ENCODE data around the gene SOBP. TPM values are rescaled to one million over a fixed set of nuclear protein-coding genes. Genes with fewer than 3 reads are reported as not detected.

SOBP gene
- total RNA-seq, 2 donors from 2014 or later = 10.3 to 11.1 TPM

DNA sequence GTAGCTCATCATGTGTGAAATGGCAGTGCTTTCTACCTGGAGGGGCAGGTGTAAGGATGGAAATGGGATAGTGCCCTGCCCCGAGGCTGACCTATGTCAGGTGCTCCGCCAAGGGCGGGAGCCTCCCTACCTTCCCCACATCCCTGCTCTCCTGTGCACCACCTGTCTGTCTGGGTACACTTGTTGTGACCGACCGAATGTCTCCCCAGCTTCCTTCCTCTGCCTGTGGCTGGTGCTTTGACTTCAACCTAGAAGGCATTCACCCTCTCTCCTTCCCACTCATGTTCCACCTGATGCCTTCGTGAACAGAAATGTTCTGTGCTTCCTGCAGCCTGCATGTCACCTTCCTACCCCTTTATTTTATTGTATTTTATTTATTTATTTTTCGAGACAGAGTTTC is 219.4 kb downstream of the SOBP start:
- H3K27me3 ChIP-seq (replicated peaks; ENCODE audit: insufficient read depth) = no peaks in the 10 kb centered on the region
- H3K36me3 ChIP-seq = no peaks in the 10 kb centered on the region
- DNase-seq (ENCODE audit: low spot score) (no peak), ATAC-seq (ENCODE audit: insufficient number of reproducible peaks, low FRiP score, low read depth) (no peak)
- TF ChIP-seq, protein P1, sequence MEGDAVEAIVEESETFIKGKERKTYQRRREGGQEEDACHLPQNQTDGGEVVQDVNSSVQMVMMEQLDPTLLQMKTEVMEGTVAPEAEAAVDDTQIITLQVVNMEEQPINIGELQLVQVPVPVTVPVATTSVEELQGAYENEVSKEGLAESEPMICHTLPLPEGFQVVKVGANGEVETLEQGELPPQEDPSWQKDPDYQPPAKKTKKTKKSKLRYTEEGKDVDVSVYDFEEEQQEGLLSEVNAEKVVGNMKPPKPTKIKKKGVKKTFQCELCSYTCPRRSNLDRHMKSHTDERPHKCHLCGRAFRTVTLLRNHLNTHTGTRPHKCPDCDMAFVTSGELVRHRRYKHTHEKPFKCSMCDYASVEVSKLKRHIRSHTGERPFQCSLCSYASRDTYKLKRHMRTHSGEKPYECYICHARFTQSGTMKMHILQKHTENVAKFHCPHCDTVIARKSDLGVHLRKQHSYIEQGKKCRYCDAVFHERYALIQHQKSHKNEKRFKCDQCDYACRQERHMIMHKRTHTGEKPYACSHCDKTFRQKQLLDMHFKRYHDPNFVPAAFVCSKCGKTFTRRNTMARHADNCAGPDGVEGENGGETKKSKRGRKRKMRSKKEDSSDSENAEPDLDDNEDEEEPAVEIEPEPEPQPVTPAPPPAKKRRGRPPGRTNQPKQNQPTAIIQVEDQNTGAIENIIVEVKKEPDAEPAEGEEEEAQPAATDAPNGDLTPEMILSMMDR (IDR thresholded peaks at IDR 0.05) = no peak
- H3K4me3 ChIP-seq = no peak overlapping the region
- H3K27ac ChIP-seq = no peak overlapping the region
- no peaks in the 10 kb centered on the region for H3K9me3 ChIP-seq
- peaks cover 0 to 10% of the 10 kb centered on the region in 2 donors for H3K4me1 ChIP-seq (ENCODE audit: control insufficient read depth in 1 of 2, low read depth in 2 of 2)

Other genes with a start within 250 kb of the SOBP start
- gene PDSS2, start 30.6 kb upstream of the SOBP start, total RNA-seq = 1 to 10 TPM; 6.9 to 9.9 TPM